H1 (cell line): Measurements from ENCODE around the gene TMEM117. TPM values are rescaled to one million over a fixed set of nuclear protein-coding genes. Genes with fewer than 3 reads are reported as not detected.

Source experiments
- ATF2 ChIP-seq: IDR thresholded peaks from 2 replicates; pipeline ENCODE4 v1.6.1; 2012; ENCODE audit warnings: low read length, inconsistent platforms
- SAP30 ChIP-seq: fragments of 300-600 bp; sonication (generic); IDR thresholded peaks from 2 replicates; pipeline ENCODE4 v1.7.1; 2012; ENCODE audit warnings: low read length, moderate library complexity, mild to moderate bottlenecking, inconsistent platforms; ENCODE audit not compliant: insufficient read depth, insufficient replicate concordance
- SUZ12 ChIP-seq: fragments of 200-600 bp; sonication (generic); IDR thresholded peaks from 2 replicates; pipeline ENCODE4 v1.6.1; 2012; ENCODE audit warnings: mild to moderate bottlenecking, inconsistent platforms, low read length, moderate library complexity, mixed read lengths
- TAF7 ChIP-seq: optimal IDR thresholded peaks from 2 replicates; pipeline ENCODE3; 2011; ENCODE audit warnings: low read depth, mild to moderate bottlenecking, inconsistent platforms, low read length, moderate library complexity, borderline replicate concordance
- TBP ChIP-seq: IDR thresholded peaks from 2 replicates; pipeline ENCODE4 v1.6.1; 2011; ENCODE audit warnings: low read depth, low read length, improper control_type of control experiment
- polyA plus RNA-seq, 7 experiments: library from polyadenylated mRNA; depleted of rRNA in 3 of 7; stranded (reverse) in 5 of 7; unstranded in 2 of 7; fragments of >200 nt in 5 of 7; fragments of 200-250 nt in 2 of 7; gene quantifications; 1 replicate in 5 of 7; 2 replicates in 1 of 7; 4 replicates in 1 of 7; pipeline versions ENCODE4 v1.2.1 to v1.2.3, GENCODE V29; 2011 to 2013; ENCODE audit warnings: missing spikeins in 2 of 7, mixed read lengths in 2 of 7
- total RNA-seq: library from RNA; stranded (reverse); fragmentation: NEBNext Ultra II Directional; extraction: Animal tissue kit (Norgen Biotek cat#: 25700); gene quantifications from 2 replicates; pipeline ENCODE4 v1.2.1, GENCODE V29; 2021
- TF ChIP-seq, protein P1 (sequence below), 3 experiments: IDR thresholded peaks; 1 replicate in 2 of 3; 2 replicates in 1 of 3; pipeline versions ENCODE4 v1.5.1 to v1.6.1; 2011; ENCODE audit warnings: low read length in 3 of 3, mild to moderate bottlenecking in 3 of 3, inconsistent platforms in 2 of 3, low read depth in 1 of 3, moderate library complexity in 1 of 3; ENCODE audit not compliant: insufficient read depth in 1 of 3; ENCODE audit errors: control extremely low read depth in 1 of 3

The TMEM117 gene
- total and polyA plus RNA-seq, 2 of the 8 experiments (the other 6 are each of a cell fraction or from before 2014, with no cell fraction given), result 0.80 to 1.4 TPM

DNA sequence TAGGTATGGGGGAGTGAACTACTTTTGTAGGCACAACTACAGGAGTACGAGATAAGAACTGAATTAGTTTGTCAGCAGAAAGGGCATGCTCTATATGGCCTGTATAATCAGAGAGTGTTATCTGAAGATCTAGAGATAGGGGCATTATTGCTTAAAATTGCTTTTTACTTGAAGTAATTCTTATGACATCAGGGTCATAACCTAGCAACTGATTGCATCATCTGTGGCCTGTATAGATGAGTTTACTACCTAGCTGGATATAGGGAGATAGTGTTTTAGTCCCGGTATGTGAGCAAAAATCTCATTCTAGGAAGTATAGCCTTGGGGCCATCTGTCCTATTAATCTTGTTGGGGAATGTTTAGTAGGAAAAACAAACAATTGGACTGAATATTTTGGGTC, 142.7 kb downstream of the TMEM117 start (continued):
- TF ChIP-seq SAP30 (no peak), TAF7 (no peak), ATF2 (no peak), TBP (no peak), SUZ12 (no peak)
- TF ChIP-seq, protein P1, sequence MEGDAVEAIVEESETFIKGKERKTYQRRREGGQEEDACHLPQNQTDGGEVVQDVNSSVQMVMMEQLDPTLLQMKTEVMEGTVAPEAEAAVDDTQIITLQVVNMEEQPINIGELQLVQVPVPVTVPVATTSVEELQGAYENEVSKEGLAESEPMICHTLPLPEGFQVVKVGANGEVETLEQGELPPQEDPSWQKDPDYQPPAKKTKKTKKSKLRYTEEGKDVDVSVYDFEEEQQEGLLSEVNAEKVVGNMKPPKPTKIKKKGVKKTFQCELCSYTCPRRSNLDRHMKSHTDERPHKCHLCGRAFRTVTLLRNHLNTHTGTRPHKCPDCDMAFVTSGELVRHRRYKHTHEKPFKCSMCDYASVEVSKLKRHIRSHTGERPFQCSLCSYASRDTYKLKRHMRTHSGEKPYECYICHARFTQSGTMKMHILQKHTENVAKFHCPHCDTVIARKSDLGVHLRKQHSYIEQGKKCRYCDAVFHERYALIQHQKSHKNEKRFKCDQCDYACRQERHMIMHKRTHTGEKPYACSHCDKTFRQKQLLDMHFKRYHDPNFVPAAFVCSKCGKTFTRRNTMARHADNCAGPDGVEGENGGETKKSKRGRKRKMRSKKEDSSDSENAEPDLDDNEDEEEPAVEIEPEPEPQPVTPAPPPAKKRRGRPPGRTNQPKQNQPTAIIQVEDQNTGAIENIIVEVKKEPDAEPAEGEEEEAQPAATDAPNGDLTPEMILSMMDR (IDR thresholded peaks at IDR 0.05; ENCODE audit: control extremely low read depth in 1 of 3, insufficient read depth in 1 of 3, low read depth in 1 of 3, low read length in 3 of 3), result no peak
- TF ChIP-seq, all 59 proteins: peak for 0
